K562 (cell line): Measurements from ENCODE around the gene ZDHHC11B. TPM values are rescaled to one million over a fixed set of nuclear protein-coding genes. Genes with fewer than 3 reads are reported as not detected.
"Not testable (repeated sequence)": the region's sequence is repeated elsewhere in the genome, so short reads cannot be mapped to it uniquely, and the experiment has no call there.

Source experiments
- ATAC-seq: fragments of 200-7000 bp; cut with Tn5 transposase; 3 replicates; pipeline ENCODE4 v1.9.1; 2020; ENCODE audit warnings: moderate library complexity
- BruUV-seq: library from RNA; stranded (reverse); fragments of 400-500 nt; replicated peaks from 2 replicates; lab custom pipeline; 2021; lab: Mats Ljungman, UMichigan
- CTCF ChIA-PET: fragments of 300-600 bp; formaldehyde crosslinking; extraction: SDS; loops from one replicate; lab custom pipeline; 2021; ENCODE audit warnings: low intra/inter-chr PET ratio; lab: Yijun Ruan, JAX
- POLR2A ChIA-PET: fragments of 300-600, 350-650 bp; sonication (Branson Sonifier 250); formaldehyde crosslinking; extraction: SDS; loops from one replicate; lab custom pipeline; 2021; ENCODE audit warnings: antibody characterized with exemption, inconsistent platforms; lab: Yijun Ruan, JAX
- DNase-seq, 4 experiments: peaks; one replicate each; pipeline versions ENCODE4 v3.0.0 to v3.0.0-alpha.2; 2011 to 2018; ENCODE audit warnings: low spot score in 3 of 4, mixed read lengths in 3 of 4; ENCODE audit errors: extremely low read depth in 1 of 4
- FAIRE-seq: peaks from 2 replicates; lab custom pipeline; 2011; peaks lifted over from hg19 to GRCh38; lab: Jason Lieb, UNC
- H2AFZ ChIP-seq: 2 replicates; pipeline ENCODE4 v1.6.0; 2011; ENCODE audit warnings: low read depth, low read length, control low read depth, inconsistent platforms
- H3K27ac ChIP-seq: fragments of 200-600 bp; 3 replicates; pipeline ENCODE4 v1.8.0; 2011; ENCODE audit warnings: low read depth, mild to moderate bottlenecking, control low read depth, inconsistent platforms, low read length, moderate library complexity, mixed read lengths; ENCODE audit errors: extremely low read depth
- H3K27me3 ChIP-seq, 2 experiments: fragments of 300-600 bp in 1 of 2; 2 replicates in 1 of 2; 3 replicates in 1 of 2; pipeline versions ENCODE4 v1.6.0 to v1.8.0; 2011; ENCODE audit warnings: inconsistent platforms in 2 of 2, low read length in 2 of 2, mild to moderate bottlenecking in 1 of 2, mixed read lengths in 1 of 2, moderate library complexity in 1 of 2; ENCODE audit not compliant: control insufficient read depth in 2 of 2, insufficient read depth in 2 of 2
- H3K36me3 ChIP-seq: fragments of 300-600 bp; 3 replicates; pipeline ENCODE4 v1.8.0; 2011; ENCODE audit warnings: mild to moderate bottlenecking, low read length, inconsistent platforms; ENCODE audit not compliant: control insufficient read depth, insufficient read depth
- H3K4me1 ChIP-seq, 2 experiments: fragments of 200-600 bp in 1 of 2; replicated peaks in 1 of 2; 2 replicates in 1 of 2; 3 replicates in 1 of 2; pipeline versions ENCODE4 v1.5.1 to v1.8.0; 2011; ENCODE audit warnings: inconsistent platforms in 2 of 2, low read length in 2 of 2, mild to moderate bottlenecking in 1 of 2, mixed read lengths in 1 of 2, moderate library complexity in 1 of 2; ENCODE audit not compliant: control insufficient read depth in 2 of 2, insufficient read depth in 2 of 2
- H3K4me2 ChIP-seq: 2 replicates; pipeline ENCODE4 v1.6.1; 2011; ENCODE audit warnings: low read length, control low read depth, inconsistent platforms, mixed read lengths; ENCODE audit not compliant: insufficient read depth
- H3K4me3 ChIP-seq: fragments of 200-600 bp; sonication (generic), shearing (Covaris generic); 2 replicates; pipeline ENCODE4 v1.5.1; 2016; ENCODE audit warnings: control low read depth, inconsistent platforms
- H3K79me2 ChIP-seq: fragments of 200-600 bp; 3 replicates; pipeline ENCODE4 v1.8.0; 2011; ENCODE audit warnings: low read length, inconsistent platforms; ENCODE audit not compliant: control insufficient read depth, insufficient read depth
- H3K9ac ChIP-seq, 2 experiments: 2 replicates each; pipeline versions ENCODE4 v1.6.0 to v1.6.1; 2011; ENCODE audit warnings: low read depth in 2 of 2, low read length in 2 of 2, control low read depth in 1 of 2, inconsistent platforms in 1 of 2, mild to moderate bottlenecking in 1 of 2, mixed read lengths in 1 of 2; ENCODE audit not compliant: insufficient read depth in 1 of 2
- H3K9me1 ChIP-seq: one replicate; pipeline ENCODE4 v1.6.0; 2011; ENCODE audit warnings: inconsistent platforms, mild to moderate bottlenecking, low read length, moderate library complexity; ENCODE audit not compliant: control insufficient read depth, insufficient read depth
- H3K9me3 ChIP-seq: replicated peaks from 2 replicates; pipeline ENCODE4 v1.5.1; 2011; ENCODE audit warnings: low read depth, low read length, inconsistent platforms; ENCODE audit not compliant: control insufficient read depth, insufficient read depth
- H4K20me1 ChIP-seq: replicated peaks from 2 replicates; pipeline ENCODE4 v1.6.1; 2011; ENCODE audit warnings: low read length, inconsistent platforms, mixed read lengths; ENCODE audit not compliant: control insufficient read depth, insufficient read depth
- WGBS: fragments of 100-300 bp; shearing (Covaris generic); methylation state at CpG from one replicate; pipeline ENCODE4 v1.1.6; 2016; ENCODE audit warnings: low coverage, mixed read lengths; ENCODE audit not compliant: insufficient coverage; ENCODE audit errors: missing lambda C conversion rate; 5-methylcytosine and 5-hydroxymethylcytosine counted together
- in situ Hi-C: fragments of 300-500 bp; cut with MboI; formaldehyde crosslinking; loops from 4 replicates; pipeline ENCODE4 v1.15.0; 2018; ENCODE audit warnings: inconsistent platforms, mixed read lengths
- intact Hi-C: fragments of 100-400 bp; cut with micrococcal nuclease; formaldehyde crosslinking; loops from 2 replicates; pipeline ENCODE4 v1.14.2; 2022
- polyA plus RNA-seq, 8 experiments: library from polyadenylated mRNA; depleted of rRNA in 4 of 8; stranded (reverse) in 5 of 8; unstranded in 3 of 8; fragments of >200 nt; fragmentation: Nextera tagmentation in 2 of 8; fragmentation: Illumina TruSeq in 1 of 8; extraction: Ambion mirVana in 2 of 8; extraction: Trizol in 1 of 8; gene quantifications; 2 replicates each; pipeline versions ENCODE4 v1.2.1 to v1.2.3, GENCODE V29; 2011 to 2014; ENCODE audit warnings: inconsistent platforms in 1 of 8, missing spikeins in 1 of 8
- total RNA-seq, 7 experiments: library from RNA; depleted of rRNA in 6 of 7; stranded (reverse); fragments of >200 nt in 6 of 7; fragmentation: Illumina TruSeq in 2 of 7; extraction: Trizol in 2 of 7; gene quantifications; 2 replicates each; pipeline versions ENCODE4 v1.2.1 to v1.2.3, GENCODE V29; 2011 to 2021; ENCODE audit warnings: low replicate concordance in 1 of 7

The ZDHHC11B gene
- total and polyA plus RNA-seq, 9 of the 15 experiments (the other 6 are each of a cell fraction or from before 2014, with no cell fraction given), result 0.03 to 0.23 (median 0.15) TPM; not detected in 3

- H3K4me3 ChIP-seq, H3K4me1 ChIP-seq, H3K9ac ChIP-seq, H3K9me1 ChIP-seq, in situ Hi-C loops, H3K79me2 ChIP-seq, H3K4me2 ChIP-seq, POLR2A ChIA-PET, intact Hi-C loops, H3K27ac ChIP-seq, ATAC-seq, H2AFZ ChIP-seq, H4K20me1 ChIP-seq, BruUV-seq, H3K9me3 ChIP-seq, H3K36me3 ChIP-seq, FAIRE-seq, CTCF ChIA-PET: not testable (repeated sequence)
- H3K27me3 ChIP-seq, result peaks cover 6 to 17% of the 10 kb centered on the region in 2 experiments; a peak in 3 of 5 replicates
- under 1% methylated on average over 15 of the region's 23 CpGs for WGBS
- peak in 1 of 4 experiments; percentile 1 for DNase-seq
These were observed 39.0 kb downstream of the ZDHHC11B start for GRCh38 chr5:745272-746142.

DNA sequence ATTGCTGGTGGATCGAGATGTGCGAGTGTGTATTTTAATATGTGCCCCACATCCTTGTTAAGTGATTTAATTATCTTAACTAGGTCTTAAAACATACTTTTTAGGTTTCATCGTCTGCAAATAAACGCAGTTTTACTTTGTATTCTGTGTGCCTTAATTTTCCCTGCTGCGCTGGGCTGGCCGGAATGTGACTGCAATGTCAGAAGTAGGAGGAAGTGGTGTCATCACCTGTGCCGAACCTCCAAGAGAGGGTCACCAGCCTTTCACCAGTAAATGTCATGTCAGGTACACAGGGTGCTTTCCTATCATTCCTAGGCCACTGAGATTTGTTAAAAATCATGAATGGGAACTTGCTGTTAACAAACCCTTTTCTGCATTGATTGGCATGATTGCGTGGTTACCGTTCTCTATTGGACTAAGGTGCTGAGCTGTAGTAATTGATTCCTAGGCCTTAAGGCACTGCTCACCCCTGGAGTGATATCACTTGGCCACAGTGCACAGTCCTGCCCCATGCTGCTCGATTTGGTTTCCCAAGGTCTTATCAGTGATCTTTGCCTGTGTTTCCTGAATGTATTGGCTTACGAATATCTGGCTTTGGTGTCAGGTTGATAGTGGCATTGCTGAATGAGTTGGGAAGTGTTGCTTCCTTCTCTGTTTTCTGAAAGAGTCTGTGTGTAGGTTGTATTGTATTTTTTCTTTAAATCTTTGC is 40.7 kb downstream of the ZDHHC11B start:
- CTCF ChIA-PET, BruUV-seq, POLR2A ChIA-PET, H4K20me1 ChIP-seq, ATAC-seq, H2AFZ ChIP-seq, H3K4me3 ChIP-seq, FAIRE-seq, H3K4me2 ChIP-seq, intact Hi-C loops, H3K36me3 ChIP-seq, H3K79me2 ChIP-seq, H3K9me1 ChIP-seq, H3K9me3 ChIP-seq, H3K9ac ChIP-seq, H3K27ac ChIP-seq, in situ Hi-C loops, H3K4me1 ChIP-seq: not testable (repeated sequence)
- DNase-seq, result peak in 1 of 4 experiments; percentile 2
- WGBS, result 12% methylated on average over 11 of the region's 11 CpGs
- peaks cover 6 to 17% of the 10 kb centered on the region in 2 experiments; a peak in 3 of 5 replicates for H3K27me3 ChIP-seq

GRCh38 chr5:742276-742675 is 42.3 kb downstream of the ZDHHC11B start:
- H3K4me2 ChIP-seq, H3K79me2 ChIP-seq, H3K27ac ChIP-seq, DNase-seq, ATAC-seq, H3K36me3 ChIP-seq, H3K9me1 ChIP-seq, H3K9ac ChIP-seq, H4K20me1 ChIP-seq, FAIRE-seq, BruUV-seq, H3K9me3 ChIP-seq, in situ Hi-C loops, POLR2A ChIA-PET, H2AFZ ChIP-seq, H3K4me1 ChIP-seq, intact Hi-C loops, H3K4me3 ChIP-seq, CTCF ChIA-PET: not testable (repeated sequence)
- WGBS, result 0% methylated on average over 6 of the region's 6 CpGs
- H3K27me3 ChIP-seq, result peaks cover 6 to 17% of the 10 kb centered on the region in 2 experiments; a peak in 3 of 5 replicates
